Measurements from ENCODE around the gene ARPC4. TPM values are rescaled to one million over a fixed set of nuclear protein-coding genes. Genes with fewer than 3 reads are reported as not detected.

Gene ARPC4
- total and polyA plus RNA-seq, 7 donors: 75.6 to 240 (median 150) TPM

- WGBS, 2 donors: 97% methylated on average over 10 of the region's 10 CpGs
- Histone ChIP-seq H3K4me1 (no peaks in the 10 kb centered on the region), H3K9me3 (no peaks in the 10 kb centered on the region), H3K36me3 (peaks cover 4 to 86% (median 37%) of the 10 kb centered on the region in 4 donors), H3K27ac (no peak overlapping the region), H3K4me3 (no peak overlapping the region), H3K27me3 (no peaks in the 10 kb centered on the region)
- no peak for DNase-seq
- TF ChIP-seq CTCF (IDR thresholded peaks at IDR 0.05): no peak
- TF ChIP-seq EP300 (IDR thresholded peaks at IDR 0.05): no peak
- TF ChIP-seq POLR2A (IDR thresholded peaks at IDR 0.05): no peak
- TF ChIP-seq POLR2AphosphoS5 (IDR thresholded peaks at IDR 0.05): no peak
- intact Hi-C loops (cut with DNase I): no loop called here
These were observed 31.9 kb upstream of the ARPC4 start for GRCh38 chr3:9760779-9761505.

DNA sequence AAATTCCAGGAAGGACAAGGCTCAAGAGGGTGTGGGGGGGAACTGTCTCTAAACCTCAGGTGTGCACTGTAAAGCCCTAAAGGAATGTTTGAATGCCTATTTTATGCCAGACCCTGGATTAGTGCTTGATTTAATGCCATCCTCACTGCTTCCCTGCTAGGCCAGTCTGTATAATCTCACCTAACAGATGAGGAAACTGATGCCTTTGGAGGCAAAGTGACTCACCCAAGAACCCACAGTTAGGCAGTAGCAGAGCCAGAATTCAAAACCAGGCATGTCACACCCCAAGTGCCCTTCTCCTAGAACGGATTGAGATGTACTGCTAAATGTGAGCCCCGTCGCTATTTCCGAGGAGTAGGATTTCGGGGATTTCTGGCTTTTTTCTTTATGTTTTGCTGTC is 31.0 kb upstream of the ARPC4 start:
- no peak for DNase-seq
- H3K27ac ChIP-seq: no peak overlapping the region
- no peak overlapping the region for H3K4me3 ChIP-seq
- H3K36me3 ChIP-seq: peaks cover 0 to 79% (median 27%) of the 10 kb centered on the region in 4 donors
- H3K4me1 ChIP-seq: peaks cover 0 to 3% (median under 1%) of the 10 kb centered on the region in 4 donors
- intact Hi-C loops (cut with DNase I): no loop called here
- H3K27me3 ChIP-seq: no peaks in the 10 kb centered on the region
- no peaks in the 10 kb centered on the region for H3K9me3 ChIP-seq
- WGBS, 2 donors: 94 to 95% methylated on average over 5 of the region's 5 CpGs
- TF ChIP-seq EP300 (IDR thresholded peaks at IDR 0.05) (no peak), POLR2AphosphoS5 (IDR thresholded peaks at IDR 0.05) (no peak), POLR2A (IDR thresholded peaks at IDR 0.05) (no peak), CTCF (IDR thresholded peaks at IDR 0.05) (no peak)

DNA sequence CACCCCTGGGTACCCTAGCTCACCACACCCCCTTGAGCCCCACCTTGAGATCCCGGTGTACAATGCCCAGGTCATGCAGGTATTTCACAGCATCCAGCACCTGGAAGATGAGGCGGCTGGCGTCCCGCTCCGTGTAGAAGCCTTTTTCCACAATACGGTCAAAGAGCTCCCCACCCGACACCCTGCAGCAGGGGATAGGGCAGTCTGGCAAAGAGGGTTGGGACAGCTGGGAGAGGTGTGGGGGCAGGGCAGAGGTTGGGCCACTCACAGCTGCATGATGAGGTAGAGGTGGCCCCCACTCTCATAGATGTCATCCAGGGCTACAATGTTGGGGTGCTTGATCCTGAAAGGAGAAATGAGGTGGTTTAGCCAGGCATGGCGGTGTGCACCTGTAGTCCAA is 30.0 kb upstream of the ARPC4 start:
- intact Hi-C loops (cut with DNase I): no loop called here
- Histone ChIP-seq H3K36me3 (peaks cover 0 to 69% (median 19%) of the 10 kb centered on the region in 4 donors), H3K27ac (no peak overlapping the region), H3K9me3 (no peaks in the 10 kb centered on the region), H3K4me3 (no peak overlapping the region), H3K27me3 (no peaks in the 10 kb centered on the region), H3K4me1 (peaks cover 0 to 11% (median 6%) of the 10 kb centered on the region in 4 donors)
- TF ChIP-seq EP300 (IDR thresholded peaks at IDR 0.05) (no peak), CTCF (IDR thresholded peaks at IDR 0.05) (no peak), POLR2A (IDR thresholded peaks at IDR 0.05) (no peak), POLR2AphosphoS5 (IDR thresholded peaks at IDR 0.05) (no peak)
- DNase-seq: no peak
- WGBS, 2 donors: 93 to 96% methylated on average over 8 of the region's 8 CpGs

DNA sequence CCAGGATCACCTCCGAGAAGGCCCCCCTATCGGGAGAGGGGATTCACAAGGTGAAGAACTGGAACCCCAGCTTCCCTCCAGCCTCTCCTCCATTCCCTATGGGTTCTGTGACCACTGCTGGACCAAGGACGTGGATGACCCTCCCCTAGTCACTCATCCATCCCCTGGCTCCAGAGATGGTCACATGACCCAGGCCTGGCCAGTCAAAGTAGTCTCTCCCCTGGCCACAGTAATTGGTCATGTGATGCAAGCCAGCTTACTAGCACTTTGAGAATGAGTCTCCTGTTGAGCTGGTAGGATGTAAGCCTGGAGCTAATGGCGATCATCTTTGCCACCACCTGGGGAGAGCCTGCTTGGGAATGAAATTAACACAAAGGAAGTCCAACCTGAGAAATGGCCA is 27.0 kb upstream of the ARPC4 start:
- Histone ChIP-seq H3K9me3 (no peaks in the 10 kb centered on the region), H3K36me3 (peaks cover 0 to 39% (median 4%) of the 10 kb centered on the region in 4 donors), H3K27ac (no peak overlapping the region), H3K4me1 (peaks cover 0 to 38% (median 31%) of the 10 kb centered on the region in 4 donors), H3K27me3 (no peaks in the 10 kb centered on the region), H3K4me3 (no peak overlapping the region)
- TF ChIP-seq CTCF (IDR thresholded peaks at IDR 0.05) (no peak), POLR2A (IDR thresholded peaks at IDR 0.05) (no peak), POLR2AphosphoS5 (IDR thresholded peaks at IDR 0.05) (no peak)
- intact Hi-C loops (cut with DNase I): no loop called here
- WGBS, 2 donors: 92 to 93% methylated on average over 4 of the region's 4 CpGs
- no peak for DNase-seq
